Fibroblast of lung (primary cell): ENCODE measurements around the gene PSMG4.

Experiments used
- EZH2 ChIP-seq: IDR thresholded peaks from 2 replicates; pipeline ENCODE4 v1.5.1; 2012; ENCODE audit warnings: low read length, control low read depth, mild to moderate bottlenecking; ENCODE audit errors: missing control alignments
- TF ChIP-seq, protein P1 (sequence below), 2 donors: IDR thresholded peaks in 1 of 2; conservative IDR thresholded peaks in 1 of 2; 1 replicate in 1 of 2; 2 replicates in 1 of 2; pipeline ENCODE4 v1.5.1; 2011 to 2012; ENCODE audit warnings: low read length in 2 of 2, control low read depth in 1 of 2, inconsistent platforms in 1 of 2, low read depth in 1 of 2, mild to moderate bottlenecking in 1 of 2

GRCh38 chr6:3310051-3310448, 51.3 kb downstream of the PSMG4 start:
- TF ChIP-seq, protein P1, sequence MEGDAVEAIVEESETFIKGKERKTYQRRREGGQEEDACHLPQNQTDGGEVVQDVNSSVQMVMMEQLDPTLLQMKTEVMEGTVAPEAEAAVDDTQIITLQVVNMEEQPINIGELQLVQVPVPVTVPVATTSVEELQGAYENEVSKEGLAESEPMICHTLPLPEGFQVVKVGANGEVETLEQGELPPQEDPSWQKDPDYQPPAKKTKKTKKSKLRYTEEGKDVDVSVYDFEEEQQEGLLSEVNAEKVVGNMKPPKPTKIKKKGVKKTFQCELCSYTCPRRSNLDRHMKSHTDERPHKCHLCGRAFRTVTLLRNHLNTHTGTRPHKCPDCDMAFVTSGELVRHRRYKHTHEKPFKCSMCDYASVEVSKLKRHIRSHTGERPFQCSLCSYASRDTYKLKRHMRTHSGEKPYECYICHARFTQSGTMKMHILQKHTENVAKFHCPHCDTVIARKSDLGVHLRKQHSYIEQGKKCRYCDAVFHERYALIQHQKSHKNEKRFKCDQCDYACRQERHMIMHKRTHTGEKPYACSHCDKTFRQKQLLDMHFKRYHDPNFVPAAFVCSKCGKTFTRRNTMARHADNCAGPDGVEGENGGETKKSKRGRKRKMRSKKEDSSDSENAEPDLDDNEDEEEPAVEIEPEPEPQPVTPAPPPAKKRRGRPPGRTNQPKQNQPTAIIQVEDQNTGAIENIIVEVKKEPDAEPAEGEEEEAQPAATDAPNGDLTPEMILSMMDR (conservative IDR thresholded peaks at IDR 0.05 in 1 of 2, IDR thresholded peaks at IDR 0.05 in 1 of 2; ENCODE audit: low read depth in 1 of 2, low read length in 2 of 2), result no peak
- no peak for TF ChIP-seq EZH2
